Subcutaneous adipose tissue (tissue), 4 donors: ENCODE data around the gene RCAN1. TPM values are rescaled to one million over a fixed set of nuclear protein-coding genes. Genes with fewer than 3 reads are reported as not detected.

Experiments used
- total RNA-seq, 4 donors: library from RNA; depleted of rRNA; stranded (reverse); fragments of >200 nt; gene quantifications; one replicate each; pipeline ENCODE4 v1.1.0, GENCODE V29; 2016
- TF ChIP-seq, protein P1 (sequence below): fragments of 450-650 bp; IDR thresholded peaks from one replicate; pipeline ENCODE4 v1.5.1; 2016; ENCODE audit warnings: low read depth, mild to moderate bottlenecking, control low read depth, antibody characterized with exemption, moderate library complexity

RCAN1 gene
- total RNA-seq, 4 donors from 2014 or later: 28.8 to 68.3 (median 47.0) TPM

DNA sequence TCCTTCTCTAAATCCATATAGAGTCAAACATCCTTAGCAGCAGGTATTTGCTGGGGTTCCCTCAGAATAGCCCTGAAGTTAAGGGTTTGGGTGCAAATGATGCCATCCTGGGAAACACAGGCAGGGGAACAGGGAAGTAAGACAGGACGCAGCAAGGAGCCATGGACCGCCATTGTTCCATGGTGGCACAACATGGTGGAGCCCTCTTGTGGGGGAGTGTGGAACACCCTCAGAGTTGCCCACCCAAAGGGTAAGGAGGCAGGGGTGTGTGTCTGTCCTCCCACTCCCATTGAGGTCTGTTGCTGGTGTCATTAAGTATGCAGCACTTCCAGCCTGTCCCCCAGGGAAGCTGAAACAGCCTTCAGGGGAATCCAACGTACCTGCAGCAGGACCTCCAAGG is 20.4 kb upstream of the RCAN1 start:
- TF ChIP-seq, protein P1, sequence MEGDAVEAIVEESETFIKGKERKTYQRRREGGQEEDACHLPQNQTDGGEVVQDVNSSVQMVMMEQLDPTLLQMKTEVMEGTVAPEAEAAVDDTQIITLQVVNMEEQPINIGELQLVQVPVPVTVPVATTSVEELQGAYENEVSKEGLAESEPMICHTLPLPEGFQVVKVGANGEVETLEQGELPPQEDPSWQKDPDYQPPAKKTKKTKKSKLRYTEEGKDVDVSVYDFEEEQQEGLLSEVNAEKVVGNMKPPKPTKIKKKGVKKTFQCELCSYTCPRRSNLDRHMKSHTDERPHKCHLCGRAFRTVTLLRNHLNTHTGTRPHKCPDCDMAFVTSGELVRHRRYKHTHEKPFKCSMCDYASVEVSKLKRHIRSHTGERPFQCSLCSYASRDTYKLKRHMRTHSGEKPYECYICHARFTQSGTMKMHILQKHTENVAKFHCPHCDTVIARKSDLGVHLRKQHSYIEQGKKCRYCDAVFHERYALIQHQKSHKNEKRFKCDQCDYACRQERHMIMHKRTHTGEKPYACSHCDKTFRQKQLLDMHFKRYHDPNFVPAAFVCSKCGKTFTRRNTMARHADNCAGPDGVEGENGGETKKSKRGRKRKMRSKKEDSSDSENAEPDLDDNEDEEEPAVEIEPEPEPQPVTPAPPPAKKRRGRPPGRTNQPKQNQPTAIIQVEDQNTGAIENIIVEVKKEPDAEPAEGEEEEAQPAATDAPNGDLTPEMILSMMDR: no peak

DNA sequence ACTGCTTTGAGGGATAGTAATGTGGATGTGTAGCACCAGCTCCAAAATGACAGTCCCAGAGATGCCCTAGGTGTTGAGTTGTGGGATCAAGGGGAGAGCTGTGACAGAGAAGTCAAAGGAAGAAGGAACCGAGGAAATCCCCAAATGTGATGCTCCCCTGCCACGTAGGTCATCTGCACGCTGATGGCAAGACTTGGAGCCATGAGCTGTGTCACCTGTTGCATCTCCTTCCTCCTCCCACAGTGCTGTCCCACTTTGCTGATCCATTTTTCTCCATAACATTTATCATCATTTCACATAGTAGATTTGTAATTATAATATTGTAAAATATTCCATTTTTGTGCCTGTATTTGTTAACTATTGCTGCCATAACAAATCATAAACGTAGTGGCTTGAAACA is 17.6 kb upstream of the RCAN1 start:
- TF ChIP-seq, protein P1: no peak

DNA sequence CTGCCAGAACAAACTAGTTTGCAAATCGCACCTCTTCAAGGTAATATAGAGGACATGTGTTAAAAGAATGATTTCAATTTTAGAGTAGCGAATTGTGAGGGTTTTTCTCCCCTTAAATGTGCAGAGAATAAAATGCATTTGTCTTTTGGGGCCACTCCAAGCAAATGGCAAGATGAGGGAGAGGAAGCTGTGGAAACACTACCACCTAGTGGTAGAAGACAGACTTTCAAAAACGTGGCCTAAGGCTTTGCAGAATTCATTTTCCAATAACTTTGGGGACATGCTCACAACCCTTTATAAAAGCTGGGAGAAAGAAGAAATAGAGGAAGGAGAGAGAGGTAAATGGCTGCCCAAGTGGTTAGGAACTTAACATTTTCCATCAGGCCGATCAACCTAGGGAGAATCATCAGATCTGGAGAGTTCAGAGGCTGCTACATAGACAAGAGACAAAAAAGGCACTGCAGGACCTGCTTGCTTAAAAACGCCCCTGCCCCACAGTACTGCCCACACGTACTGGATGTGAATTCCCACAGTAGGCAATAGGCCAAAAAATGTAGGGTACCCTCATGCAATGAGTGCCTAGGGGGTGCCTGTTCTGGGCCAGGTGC is 15.7 kb upstream of the RCAN1 start:
- TF ChIP-seq, protein P1: no peak

DNA sequence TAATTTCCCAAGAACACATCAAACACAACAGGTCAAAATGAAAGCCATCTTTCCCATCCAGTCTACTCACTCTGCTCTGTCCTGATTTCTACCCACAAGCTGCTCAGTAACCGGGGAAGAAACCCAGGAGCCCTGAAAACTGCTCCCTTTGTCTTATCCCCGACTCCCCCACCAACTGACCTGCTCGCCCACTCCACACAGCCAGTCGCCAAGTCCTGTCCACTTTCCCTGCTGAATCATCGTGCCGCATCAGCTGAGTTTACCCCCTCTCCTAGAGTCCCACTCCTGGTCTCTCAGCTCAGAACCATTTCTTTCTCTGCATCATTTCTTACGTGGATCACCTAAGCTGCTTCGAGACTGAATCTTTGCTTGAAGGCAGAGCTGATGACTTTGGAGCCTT is 11.2 kb upstream of the RCAN1 start:
- TF ChIP-seq, protein P1: no peak

- TF ChIP-seq, protein P1: no peak
Observed at GRCh38 chr21:34625030-34625593, 10.2 kb upstream of the RCAN1 start.

DNA sequence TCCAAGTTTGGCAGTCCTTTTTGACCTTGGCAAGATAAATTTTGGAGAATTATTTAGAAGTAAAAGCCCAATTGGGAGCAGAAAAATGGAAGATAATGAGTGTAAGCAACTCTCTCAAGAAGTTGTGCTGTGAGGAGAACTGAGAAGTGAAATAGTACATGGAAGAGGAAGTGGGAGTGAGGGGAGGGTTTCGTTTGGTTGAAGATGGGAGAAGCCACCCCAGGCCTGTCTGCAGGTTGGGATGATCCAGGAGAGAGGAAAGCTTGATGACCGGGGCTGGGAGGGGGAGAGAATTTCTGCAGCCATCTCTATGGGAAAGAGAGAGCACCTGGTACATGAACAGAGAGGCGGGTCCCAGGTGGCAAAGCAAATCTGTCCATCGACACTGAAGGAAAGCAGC is 8.6 kb upstream of the RCAN1 start:
- TF ChIP-seq, protein P1: no peak

- TF ChIP-seq, protein P1: no peak
Observed at GRCh38 chr21:34621434-34622350, 6.8 kb upstream of the RCAN1 start.
